HEK293 (cell line): ENCODE measurements around the gene PAPSS1.

Source experiments
- CTCF ChIA-PET: fragments of 350-600 bp; formaldehyde crosslinking; extraction: SDS; loops from one replicate; lab custom pipeline; 2021; ENCODE audit warnings: antibody characterized with exemption; lab: Yijun Ruan, JAX
- POLR2A ChIA-PET: fragments of 300-600 bp; formaldehyde crosslinking; extraction: SDS; loops from one replicate; lab custom pipeline; 2020; ENCODE audit warnings: antibody characterized with exemption, inconsistent platforms; lab: Yijun Ruan, JAX
- H3K27ac ChIP-seq: fragments of 200-500 bp; sonication (Bioruptor generic); 2 replicates; pipeline ENCODE4 v1.5.1; 2014; ENCODE audit warnings: low read depth, low read length, control low read depth, inconsistent platforms; ENCODE audit errors: extremely low read depth
- H3K36me3 ChIP-seq, 2 experiments: fragments of 200-500 bp in 1 of 2; sonication (Bioruptor generic) in 1 of 2; 1 replicate in 1 of 2; 2 replicates in 1 of 2; pipeline ENCODE4 v1.5.1; 2014 to 2017; ENCODE audit warnings: inconsistent platforms in 2 of 2, low read length in 2 of 2; ENCODE audit not compliant: control insufficient read depth in 2 of 2, insufficient read depth in 1 of 2
- H3K4me1 ChIP-seq: fragments of 200-500 bp; sonication (Bioruptor generic); 2 replicates; pipeline ENCODE4 v1.5.1; 2014; ENCODE audit warnings: mild to moderate bottlenecking, low read length, inconsistent platforms; ENCODE audit not compliant: control insufficient read depth, insufficient read depth
- H3K4me3 ChIP-seq: 2 replicates; pipeline ENCODE4 v1.5.1; 2011; ENCODE audit warnings: low read depth, mild to moderate bottlenecking, control low read depth, low read length, moderate library complexity
- H3K9me3 ChIP-seq: fragments of 200-500 bp; sonication (Bioruptor generic); 2 replicates; pipeline ENCODE4 v1.5.1; 2014; ENCODE audit warnings: low read depth, low read length, inconsistent platforms; ENCODE audit not compliant: control insufficient read depth, insufficient read depth
- GLI2 ChIP-seq: fragments of 450-650 bp; formaldehyde crosslinking; IDR thresholded peaks from 2 replicates; pipeline ENCODE4; 2017; ENCODE audit warnings: missing biosample characterization, missing genetic modification characterization, low read depth, borderline replicate concordance
- KLF16 ChIP-seq: fragments of 450-650 bp; formaldehyde crosslinking; IDR thresholded peaks from 2 replicates; pipeline ENCODE4 v1.5.1; 2017; ENCODE audit warnings: missing biosample characterization, missing genetic modification characterization
- SCRT2 ChIP-seq: fragments of 450-650 bp; formaldehyde crosslinking; IDR thresholded peaks from 2 replicates; pipeline ENCODE4 v1.5.1; 2016; ENCODE audit warnings: missing biosample characterization, missing genetic modification characterization
- SP2 ChIP-seq: fragments of 450-650 bp; formaldehyde crosslinking; IDR thresholded peaks from 2 replicates; pipeline ENCODE4 v1.5.1; 2016; ENCODE audit warnings: missing biosample characterization, missing genetic modification characterization
- SP7 ChIP-seq: fragments of 450-650 bp; formaldehyde crosslinking; IDR thresholded peaks from 2 replicates; pipeline ENCODE4 v1.5.1; 2016; ENCODE audit warnings: missing biosample characterization, missing genetic modification characterization
- WT1 ChIP-seq: fragments of 450-650 bp; formaldehyde crosslinking; IDR thresholded peaks from 2 replicates; pipeline ENCODE4 v1.5.1; 2016; ENCODE audit warnings: missing biosample characterization, missing genetic modification characterization
- ZNF112 ChIP-seq: fragments of 450-650 bp; formaldehyde crosslinking; IDR thresholded peaks from 2 replicates; pipeline ENCODE4 v1.5.0; 2017; ENCODE audit warnings: missing biosample characterization, missing genetic modification characterization
- ZNF114 ChIP-seq: fragments of 450-650 bp; formaldehyde crosslinking; IDR thresholded peaks from 2 replicates; pipeline ENCODE4 v1.5.0; 2017; ENCODE audit warnings: missing biosample characterization, missing genetic modification characterization
- ZNF174 ChIP-seq: fragments of 450-650 bp; formaldehyde crosslinking; IDR thresholded peaks from 2 replicates; pipeline ENCODE4 v1.5.0; 2017; ENCODE audit warnings: missing biosample characterization, mild to moderate bottlenecking, missing genetic modification characterization
- ZNF211 ChIP-seq: fragments of 450-650 bp; formaldehyde crosslinking; IDR thresholded peaks from 2 replicates; pipeline ENCODE4 v1.5.1; 2016; ENCODE audit warnings: low read depth, missing biosample characterization, missing genetic modification characterization
- ZNF311 ChIP-seq: fragments of 450-650 bp; formaldehyde crosslinking; IDR thresholded peaks from 2 replicates; pipeline ENCODE4 v1.5.1; 2017; ENCODE audit warnings: missing biosample characterization, missing genetic modification characterization, borderline replicate concordance
- ZNF366 ChIP-seq: fragments of 450-650 bp; formaldehyde crosslinking; conservative IDR thresholded peaks from 2 replicates; pipeline ENCODE4 v1.5.1; 2016; ENCODE audit warnings: missing biosample characterization, missing genetic modification characterization
- ZNF433 ChIP-seq: fragments of 450-650 bp; formaldehyde crosslinking; IDR thresholded peaks from 2 replicates; pipeline ENCODE4 v1.5.1; 2016; ENCODE audit warnings: missing biosample characterization, missing genetic modification characterization, low read depth
- ZNF529 ChIP-seq: fragments of 450-650 bp; formaldehyde crosslinking; IDR thresholded peaks from 2 replicates; pipeline ENCODE4 v1.5.1; 2017; ENCODE audit warnings: missing genetic modification characterization, missing biosample characterization; ENCODE audit not compliant: insufficient replicate concordance
- ZNF544 ChIP-seq: fragments of 450-650 bp; formaldehyde crosslinking; IDR thresholded peaks from 2 replicates; pipeline ENCODE4 v1.5.0; 2017; ENCODE audit warnings: missing biosample characterization, missing genetic modification characterization
- ZNF549 ChIP-seq: fragments of 450-650 bp; IDR thresholded peaks from 2 replicates; pipeline ENCODE4 v1.5.1; 2018; ENCODE audit warnings: missing biosample characterization, missing genetic modification characterization, mild to moderate bottlenecking, inconsistent platforms, moderate library complexity
- ZNF561 ChIP-seq: fragments of 450-650 bp; IDR thresholded peaks from 2 replicates; pipeline ENCODE4 v1.5.1; 2018; ENCODE audit warnings: missing biosample characterization, missing genetic modification characterization, borderline replicate concordance
- ZNF626 ChIP-seq: fragments of 450-650 bp; sonication (Bioruptor Pico); formaldehyde crosslinking; IDR thresholded peaks from 2 replicates; pipeline ENCODE4 v1.5.1; 2018; ENCODE audit warnings: missing biosample characterization, missing genetic modification characterization, inconsistent platforms
- ZNF76 ChIP-seq: fragments of 450-650 bp; formaldehyde crosslinking; IDR thresholded peaks from 2 replicates; pipeline ENCODE4; 2016; ENCODE audit warnings: low read depth, missing biosample characterization, missing genetic modification characterization, borderline replicate concordance
- TF ChIP-seq, protein P1 (sequence below): fragments of 450-650 bp; formaldehyde crosslinking; conservative IDR thresholded peaks from 2 replicates; pipeline ENCODE4 v1.5.1; 2016; ENCODE audit warnings: low read depth, missing biosample characterization, missing genetic modification characterization
- TF ChIP-seq, protein P2 (sequence below): fragments of 450-650 bp; formaldehyde crosslinking; IDR thresholded peaks from 2 replicates; pipeline ENCODE4 v1.5.1; 2016; ENCODE audit warnings: missing biosample characterization, missing genetic modification characterization
- TF ChIP-seq, protein P3 (sequence below): fragments of 450-650 bp; formaldehyde crosslinking; IDR thresholded peaks from 2 replicates; pipeline ENCODE4; 2016; ENCODE audit warnings: missing biosample characterization, missing genetic modification characterization
- TF ChIP-seq, protein P4 (sequence below): fragments of 450-650 bp; formaldehyde crosslinking; IDR thresholded peaks from 2 replicates; pipeline ENCODE4 v1.5.1; 2016; ENCODE audit warnings: missing biosample characterization, missing genetic modification characterization

The PAPSS1 gene

DNA sequence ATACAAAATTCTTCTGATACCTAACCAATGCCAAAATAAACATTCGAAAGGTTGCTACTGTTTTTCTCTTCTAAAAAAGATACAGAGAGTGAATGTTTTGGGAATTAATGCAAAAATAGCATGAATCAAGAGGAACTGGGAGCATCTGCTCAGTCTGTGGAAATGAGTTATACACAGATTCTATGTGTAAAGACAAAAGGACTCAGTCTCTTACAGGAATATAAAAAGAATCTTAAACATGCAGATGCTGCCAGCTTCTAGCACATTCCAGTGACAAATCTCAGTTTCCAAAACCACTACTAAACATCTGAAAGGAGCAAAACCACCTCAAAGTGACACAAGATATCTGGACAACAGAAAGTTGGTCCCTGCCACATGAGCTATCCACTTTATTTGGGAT lies 55.0 kb downstream of the PAPSS1 start (continued):
- no peak for TF ChIP-seq KLF16 (tag by site-specific recombination)

DNA sequence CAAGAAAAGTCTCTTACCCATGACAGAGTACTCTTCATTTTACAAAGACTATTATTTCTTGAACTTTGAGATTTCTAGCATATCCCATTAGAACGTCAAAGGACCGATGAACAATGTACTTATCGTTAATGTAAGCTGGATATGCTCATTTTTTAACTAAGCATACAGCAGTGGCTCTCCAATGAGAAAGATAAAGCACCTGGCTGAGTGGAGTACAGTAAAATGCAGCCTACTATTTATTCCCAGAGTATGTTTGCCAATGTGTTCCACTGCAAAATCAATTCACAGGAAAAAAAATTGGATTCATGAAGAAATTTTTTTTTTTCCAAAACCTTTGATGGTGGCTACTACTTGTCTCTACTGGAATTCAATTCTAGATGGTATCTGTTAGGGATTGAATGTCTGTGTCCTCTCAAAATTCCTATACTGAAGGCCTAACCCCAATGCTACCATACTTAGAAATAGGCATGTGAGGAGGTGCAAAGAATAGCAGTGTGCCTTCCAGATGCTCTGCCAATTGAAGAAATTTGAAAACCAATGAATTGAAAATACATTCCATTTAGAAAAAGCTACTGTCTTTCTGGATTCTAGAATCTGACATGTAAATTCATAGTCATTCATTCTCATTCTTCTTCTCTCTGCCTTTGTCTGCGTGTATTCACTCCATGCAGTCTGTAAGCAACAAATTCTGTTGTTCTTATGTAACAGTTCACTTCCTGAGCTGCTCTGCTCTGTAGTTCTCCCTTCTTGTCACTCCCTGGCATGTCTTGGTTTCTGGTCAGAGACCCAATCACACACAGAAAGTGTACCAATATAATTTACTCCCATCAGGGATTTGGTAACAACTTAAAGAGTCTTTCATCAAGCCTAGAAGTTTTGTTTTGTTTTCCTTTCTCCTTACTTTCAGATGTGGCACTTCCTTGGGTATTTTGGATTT lies 61.4 kb downstream of the PAPSS1 start:
- CTCF ChIA-PET: interaction anchor here (1.0 kb wide), 1 partner anchor 797 kb away, joined by 4 read pairs; no protein-coding TSS in a partner anchor
- no peak overlapping the region for H3K4me3 ChIP-seq
- POLR2A ChIA-PET: interaction anchor here (0.7 kb wide), 1 partner anchor 135 kb away, joined by 3 read pairs; no protein-coding TSS in a partner anchor

DNA sequence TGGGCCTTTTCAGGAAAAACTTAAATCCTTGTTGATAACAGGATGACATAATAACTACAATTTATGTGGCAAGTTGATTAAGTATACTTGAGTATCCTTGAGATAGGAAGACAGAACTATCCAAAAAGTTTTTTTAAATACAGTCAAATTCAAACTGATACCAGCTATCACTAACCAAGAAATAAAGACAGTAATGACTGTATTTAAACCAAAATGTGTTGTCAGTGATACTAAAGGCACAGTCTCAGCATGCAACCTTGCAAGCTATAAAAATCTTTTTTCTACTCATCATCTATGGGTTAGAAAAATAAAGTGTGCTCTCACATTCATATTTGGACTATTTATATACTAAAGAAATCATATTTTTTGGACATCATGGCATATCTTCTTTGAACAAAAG lies 64.7 kb downstream of the PAPSS1 start:
- POLR2A ChIA-PET: no interaction called here
- CTCF ChIA-PET: interaction anchor here (0.7 to 1.2 kb wide), 5 partner anchors 10 to 258 kb away, joined by 3 to 6 read pairs (median 4); no protein-coding TSS in a partner anchor
- H3K36me3 ChIP-seq: peaks cover 0 to 10% of the 10 kb centered on the region in 2 experiments; a peak in 1 of 3 replicates
- TF ChIP-seq ZNF114 (no peak), ZNF112 (tag by site-specific recombination) (no peak), ZNF549 (tag by site-specific recombination) (no peak), ZNF626 (tag by site-specific recombination) (no peak), ZNF529 (tag by site-specific recombination) (no peak), SCRT2 (tag by site-specific recombination) (no peak), SP2 (tag by site-specific recombination) (no peak), ZNF544 (tag by site-specific recombination) (no peak), SP7 (tag by site-specific recombination) (no peak), ZNF311 (tag by site-specific recombination) (no peak), ZNF76 (tag by site-specific recombination) (no peak), ZNF561 (no peak)
- TF ChIP-seq, protein P1, sequence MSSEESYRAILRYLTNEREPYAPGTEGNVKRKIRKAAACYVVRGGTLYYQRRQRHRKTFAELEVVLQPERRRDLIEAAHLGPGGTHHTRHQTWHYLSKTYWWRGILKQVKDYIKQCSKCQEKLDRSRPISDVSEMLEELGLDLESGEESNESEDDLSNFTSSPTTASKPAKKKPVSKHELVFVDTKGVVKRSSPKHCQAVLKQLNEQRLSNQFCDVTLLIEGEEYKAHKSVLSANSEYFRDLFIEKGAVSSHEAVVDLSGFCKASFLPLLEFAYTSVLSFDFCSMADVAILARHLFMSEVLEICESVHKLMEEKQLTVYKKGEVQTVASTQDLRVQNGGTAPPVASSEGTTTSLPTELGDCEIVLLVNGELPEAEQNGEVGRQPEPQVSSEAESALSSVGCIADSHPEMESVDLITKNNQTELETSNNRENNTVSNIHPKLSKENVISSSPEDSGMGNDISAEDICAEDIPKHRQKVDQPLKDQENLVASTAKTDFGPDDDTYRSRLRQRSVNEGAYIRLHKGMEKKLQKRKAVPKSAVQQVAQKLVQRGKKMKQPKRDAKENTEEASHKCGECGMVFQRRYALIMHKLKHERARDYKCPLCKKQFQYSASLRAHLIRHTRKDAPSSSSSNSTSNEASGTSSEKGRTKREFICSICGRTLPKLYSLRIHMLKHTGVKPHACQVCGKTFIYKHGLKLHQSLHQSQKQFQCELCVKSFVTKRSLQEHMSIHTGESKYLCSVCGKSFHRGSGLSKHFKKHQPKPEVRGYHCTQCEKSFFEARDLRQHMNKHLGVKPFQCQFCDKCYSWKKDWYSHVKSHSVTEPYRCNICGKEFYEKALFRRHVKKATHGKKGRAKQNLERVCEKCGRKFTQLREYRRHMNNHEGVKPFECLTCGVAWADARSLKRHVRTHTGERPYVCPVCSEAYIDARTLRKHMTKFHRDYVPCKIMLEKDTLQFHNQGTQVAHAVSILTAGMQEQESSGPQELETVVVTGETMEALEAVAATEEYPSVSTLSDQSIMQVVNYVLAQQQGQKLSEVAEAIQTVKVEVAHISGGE (tag by site-specific recombination): no peak
- TF ChIP-seq, protein P2, sequence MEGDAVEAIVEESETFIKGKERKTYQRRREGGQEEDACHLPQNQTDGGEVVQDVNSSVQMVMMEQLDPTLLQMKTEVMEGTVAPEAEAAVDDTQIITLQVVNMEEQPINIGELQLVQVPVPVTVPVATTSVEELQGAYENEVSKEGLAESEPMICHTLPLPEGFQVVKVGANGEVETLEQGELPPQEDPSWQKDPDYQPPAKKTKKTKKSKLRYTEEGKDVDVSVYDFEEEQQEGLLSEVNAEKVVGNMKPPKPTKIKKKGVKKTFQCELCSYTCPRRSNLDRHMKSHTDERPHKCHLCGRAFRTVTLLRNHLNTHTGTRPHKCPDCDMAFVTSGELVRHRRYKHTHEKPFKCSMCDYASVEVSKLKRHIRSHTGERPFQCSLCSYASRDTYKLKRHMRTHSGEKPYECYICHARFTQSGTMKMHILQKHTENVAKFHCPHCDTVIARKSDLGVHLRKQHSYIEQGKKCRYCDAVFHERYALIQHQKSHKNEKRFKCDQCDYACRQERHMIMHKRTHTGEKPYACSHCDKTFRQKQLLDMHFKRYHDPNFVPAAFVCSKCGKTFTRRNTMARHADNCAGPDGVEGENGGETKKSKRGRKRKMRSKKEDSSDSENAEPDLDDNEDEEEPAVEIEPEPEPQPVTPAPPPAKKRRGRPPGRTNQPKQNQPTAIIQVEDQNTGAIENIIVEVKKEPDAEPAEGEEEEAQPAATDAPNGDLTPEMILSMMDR (tag by site-specific recombination): no peak
- TF ChIP-seq, protein P3, sequence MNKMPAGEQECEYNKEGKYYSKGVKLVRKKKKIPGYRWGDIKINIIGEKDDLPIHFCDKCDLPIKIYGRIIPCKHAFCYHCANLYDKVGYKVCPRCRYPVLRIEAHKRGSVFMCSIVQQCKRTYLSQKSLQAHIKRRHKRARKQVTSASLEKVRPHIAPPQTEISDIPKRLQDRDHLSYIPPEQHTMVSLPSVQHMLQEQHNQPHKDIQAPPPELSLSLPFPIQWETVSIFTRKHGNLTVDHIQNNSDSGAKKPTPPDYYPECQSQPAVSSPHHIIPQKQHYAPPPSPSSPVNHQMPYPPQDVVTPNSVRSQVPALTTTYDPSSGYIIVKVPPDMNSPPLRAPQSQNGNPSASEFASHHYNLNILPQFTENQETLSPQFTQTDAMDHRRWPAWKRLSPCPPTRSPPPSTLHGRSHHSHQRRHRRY (tag by site-specific recombination): no peak
- TF ChIP-seq, protein P4, sequence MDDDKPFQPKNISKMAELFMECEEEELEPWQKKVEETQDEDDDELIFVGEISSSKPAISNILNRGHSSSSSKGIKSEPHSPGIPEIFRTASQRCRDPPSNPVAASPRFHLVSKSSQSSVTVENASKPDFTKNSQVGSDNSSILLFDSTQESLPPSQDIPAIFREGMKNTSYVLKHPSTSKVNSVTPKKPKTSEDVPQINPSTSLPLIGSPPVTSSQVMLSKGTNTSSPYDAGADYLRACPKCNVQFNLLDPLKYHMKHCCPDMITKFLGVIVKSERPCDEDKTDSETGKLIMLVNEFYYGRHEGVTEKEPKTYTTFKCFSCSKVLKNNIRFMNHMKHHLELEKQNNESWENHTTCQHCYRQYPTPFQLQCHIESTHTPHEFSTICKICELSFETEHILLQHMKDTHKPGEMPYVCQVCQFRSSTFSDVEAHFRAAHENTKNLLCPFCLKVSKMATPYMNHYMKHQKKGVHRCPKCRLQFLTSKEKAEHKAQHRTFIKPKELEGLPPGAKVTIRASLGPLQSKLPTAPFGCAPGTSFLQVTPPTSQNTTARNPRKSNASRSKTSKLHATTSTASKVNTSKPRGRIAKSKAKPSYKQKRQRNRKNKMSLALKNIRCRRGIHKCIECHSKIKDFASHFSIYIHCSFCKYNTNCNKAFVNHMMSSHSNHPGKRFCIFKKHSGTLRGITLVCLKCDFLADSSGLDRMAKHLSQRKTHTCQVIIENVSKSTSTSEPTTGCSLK (tag by site-specific recombination): no peak
- TF ChIP-seq, all 188 proteins: peak for 0
- Histone ChIP-seq H3K27ac (no peak overlapping the region), H3K4me3 (no peak overlapping the region), H3K4me1 (peaks cover 3% of the 10 kb centered on the region; the same call in 1 of the 2 replicates), H3K9me3 (no peaks in the 10 kb centered on the region)

More for the DNA sequence above, 61.4 kb downstream of the PAPSS1 start:
- H3K9me3 ChIP-seq: no peaks in the 10 kb centered on the region
- H3K27ac ChIP-seq: no peak overlapping the region
- peaks cover 3% of the 10 kb centered on the region; the same call in 1 of the 2 replicates for H3K4me1 ChIP-seq
- no peak for TF ChIP-seq ZNF433 (tag by site-specific recombination)
- TF ChIP-seq WT1 (tag by site-specific recombination): no peak
- no peak for TF ChIP-seq ZNF366 (tag by site-specific recombination)
- no peak for TF ChIP-seq ZNF211 (tag by site-specific recombination)
- no peak for TF ChIP-seq ZNF174
- no peak for TF ChIP-seq GLI2 (tag by site-specific recombination)
- TF ChIP-seq, all 188 proteins: peak for 0
- no peaks in the 10 kb centered on the region for H3K36me3 ChIP-seq
